GM12878 (cell line): ENCODE results near the gene PIEZO2.

Experiments
- BRCA1 ChIP-seq: IDR thresholded peaks from 2 replicates; pipeline ENCODE4 v1.6.1; 2011; ENCODE audit warnings: low read depth, low read length, improper control_type of control experiment
- ETV6 ChIP-seq, 2 experiments: fragments of 450-650 bp in 1 of 2; IDR thresholded peaks in 1 of 2; conservative IDR thresholded peaks in 1 of 2; 2 replicates each; pipeline ENCODE4 v1.6.1; 2014; ENCODE audit warnings: antibody characterized with exemption in 1 of 2, borderline replicate concordance in 1 of 2, low read depth in 1 of 2, mild to moderate bottlenecking in 1 of 2, moderate library complexity in 1 of 2
- EZH2 ChIP-seq: IDR thresholded peaks from 2 replicates; pipeline ENCODE4 v1.6.1; 2012; ENCODE audit warnings: low read depth, mild to moderate bottlenecking, control low read depth, inconsistent platforms, low read length, borderline replicate concordance; ENCODE audit not compliant: control insufficient read depth
- JUNB ChIP-seq: IDR thresholded peaks from 2 replicates; pipeline ENCODE4 v1.6.1; 2016; ENCODE audit warnings: antibody characterized with exemption, mild to moderate bottlenecking
- MLLT1 ChIP-seq: fragments of 450-650 bp; IDR thresholded peaks from 2 replicates; pipeline ENCODE4 v1.6.1; 2016; ENCODE audit warnings: mild to moderate bottlenecking
- NFYB ChIP-seq: IDR thresholded peaks from 2 replicates; pipeline ENCODE4 v1.6.1; 2011; ENCODE audit warnings: low read depth, mild to moderate bottlenecking, low read length, improper control_type of control experiment, moderate library complexity; ENCODE audit not compliant: insufficient read depth
- SMC3 ChIP-seq: IDR thresholded peaks from 2 replicates; pipeline ENCODE4 v1.6.1; 2011; ENCODE audit warnings: low read length, improper control_type of control experiment, borderline replicate concordance
- TARDBP ChIP-seq: IDR thresholded peaks from 2 replicates; pipeline ENCODE4 v1.6.1; 2016; ENCODE audit warnings: borderline replicate concordance

GRCh38 chr18:11070593-11070992, 78.8 kb downstream of the PIEZO2 start:
- no peak for TF ChIP-seq JUNB
- TF ChIP-seq SMC3 = no peak
- TF ChIP-seq EZH2 = no peak
- TF ChIP-seq TARDBP = no peak
- TF ChIP-seq NFYB = no peak
- TF ChIP-seq MLLT1 = no peak
- no peak for TF ChIP-seq BRCA1
- no peak for TF ChIP-seq ETV6 (conservative IDR thresholded peaks at IDR 0.05 in 1 of 2, IDR thresholded peaks at IDR 0.05 in 1 of 2; ENCODE audit: borderline replicate concordance in 1 of 2, low read depth in 1 of 2)
